PC-3 (cell line): ENCODE measurements around the gene GGNBP2. TPM values are rescaled to one million over a fixed set of nuclear protein-coding genes. Genes with fewer than 3 reads are reported as not detected.

Experiments
- ATAC-seq: fragments of 200-7000 bp; cut with Tn5 transposase; 2 replicates; pipeline ENCODE4 v1.9.1; 2020; ENCODE audit warnings: mild to moderate bottlenecking, moderate library complexity
- BruUV-seq: library from RNA; stranded (reverse); fragments of 400-500 nt; replicated peaks from 2 replicates; lab custom pipeline; 2021; lab: Mats Ljungman, UMichigan
- CTCF ChIA-PET: fragments of 300-600 bp; sonication (Branson Sonifier 250); formaldehyde crosslinking; loops from one replicate; lab custom pipeline; 2022; ENCODE audit warnings: antibody characterized with exemption; lab: Charles Lee
- POLR2A ChIA-PET: fragments of 300-600 bp; sonication (Branson Sonifier 250); formaldehyde crosslinking; loops from one replicate; lab custom pipeline; 2022; ENCODE audit warnings: antibody characterized with exemption; ENCODE audit not compliant: unreplicated experiment; lab: Charles Lee
- DNase-seq: peaks from one replicate; pipeline ENCODE4 v3.0.0-alpha.2; 2015
- H2AFZ ChIP-seq: fragments of 300-600 bp; sonication (generic); 2 replicates; pipeline ENCODE4 v1.6.0; 2016; ENCODE audit warnings: antibody characterized with exemption, low read length
- H3F3A ChIP-seq: fragments of 300-600 bp; sonication (generic); one replicate; pipeline ENCODE4 v1.6.0; 2017; ENCODE audit warnings: antibody characterized with exemption, low read length, control low read depth, mild to moderate bottlenecking; ENCODE audit not compliant: unreplicated experiment
- H3K27ac ChIP-seq: fragments of 300-600 bp; sonication (generic); 2 replicates; pipeline ENCODE4 v1.5.1; 2016; ENCODE audit warnings: mild to moderate bottlenecking, low read length
- H3K27me3 ChIP-seq: fragments of 300-600 bp; sonication (generic); 2 replicates; pipeline ENCODE4 v1.6.1; 2016; ENCODE audit warnings: low read length, mixed read lengths
- H3K36me3 ChIP-seq: fragments of 300-600 bp; sonication (generic); 2 replicates; pipeline ENCODE4 v1.6.1; 2016; ENCODE audit warnings: low read depth, mixed run types, low read length, mixed read lengths
- H3K4me1 ChIP-seq: fragments of 300-600 bp; sonication (generic); 2 replicates; pipeline ENCODE4 v1.5.1; 2016; ENCODE audit warnings: low read length; ENCODE audit not compliant: insufficient read depth
- H3K4me2 ChIP-seq: fragments of 300-600 bp; sonication (generic); 2 replicates; pipeline ENCODE4 v1.6.0; 2016; ENCODE audit warnings: low read length
- H3K4me3 ChIP-seq: fragments of 300-600 bp; sonication (generic); 2 replicates; pipeline ENCODE4 v1.5.1; 2016; ENCODE audit warnings: mild to moderate bottlenecking, low read length, mixed read lengths
- H3K79me2 ChIP-seq: fragments of 300-600 bp; sonication (generic); 2 replicates; pipeline ENCODE4 v1.6.1; 2017; ENCODE audit warnings: low read length, mixed read lengths
- H3K9ac ChIP-seq: fragments of 300-600 bp; sonication (generic); 2 replicates; pipeline ENCODE4 v1.6.0; 2016; ENCODE audit warnings: mild to moderate bottlenecking, low read length
- H3K9me2 ChIP-seq: fragments of 300-600 bp; sonication (generic); replicated peaks from 2 replicates; pipeline ENCODE4 v1.6.1; 2016; ENCODE audit warnings: mixed run types, low read length, mixed read lengths
- H3K9me3 ChIP-seq: fragments of 300-600 bp; sonication (generic); 2 replicates; pipeline ENCODE4 v1.6.1; 2016; ENCODE audit warnings: low read length, mixed read lengths
- H4K20me1 ChIP-seq: fragments of 300-600 bp; sonication (generic); 2 replicates; pipeline ENCODE4 v1.6.1; 2016; ENCODE audit warnings: low read length, mixed read lengths
- CTCF ChIP-seq: fragments of 300-600 bp; sonication (generic); conservative IDR thresholded peaks from 2 replicates; pipeline ENCODE4 v1.5.1; 2017; ENCODE audit warnings: antibody characterized with exemption, low read depth, mild to moderate bottlenecking, low read length
- EZH2 ChIP-seq: fragments of 300-600 bp; sonication (generic); IDR thresholded peaks from one replicate; pipeline ENCODE4 v1.6.1; 2017; ENCODE audit warnings: antibody characterized with exemption, mild to moderate bottlenecking, low read length; ENCODE audit not compliant: unreplicated experiment
- EZH2phosphoT487 ChIP-seq: fragments of 300-600 bp; sonication (generic); IDR thresholded peaks from 2 replicates; pipeline ENCODE4 v1.6.1; 2018; ENCODE audit warnings: mild to moderate bottlenecking, antibody characterized with exemption, low read length, borderline replicate concordance
- intact Hi-C: fragments of 100-400 bp; cut with micrococcal nuclease; formaldehyde crosslinking; loops from 2 replicates; pipeline ENCODE4 v1.9.0; 2023
- total RNA-seq: library from RNA; depleted of rRNA; stranded (reverse); fragments of >200 nt; gene quantifications from 2 replicates; pipeline ENCODE4 v1.2.3, GENCODE V29; 2014

Gene GGNBP2
- total RNA-seq, 1 experiment from 2014 or later = 33.0 TPM

- Histone ChIP-seq H3K27me3 (no peaks in the 10 kb centered on the region), H3K36me3 (no peaks in the 10 kb centered on the region), H2AFZ (no peak overlapping the region), H4K20me1 (no peaks in the 10 kb centered on the region), H3K79me2 (peaks cover 25% of the 10 kb centered on the region), H3K9me3 (no peaks in the 10 kb centered on the region), H3K4me3 (no peak overlapping the region), H3F3A (no peaks in the 10 kb centered on the region), H3K4me1 (peaks cover 6% of the 10 kb centered on the region), H3K4me2 (no peak overlapping the region), H3K9ac (no peak overlapping the region), H3K27ac (no peak overlapping the region), H3K9me2 (no peaks in the 10 kb centered on the region)
- DNase-seq (no peak), ATAC-seq (no peak)
- CTCF ChIA-PET = no interaction called here
- BruUV-seq = no TSS peak
- TF ChIP-seq EZH2phosphoT487 (no peak), CTCF (no peak)
- POLR2A ChIA-PET = no interaction called here
- intact Hi-C loops = no loop called here
Measured at GRCh38 chr17:36598951-36599401, 54.3 kb downstream of the GGNBP2 start.

- Histone ChIP-seq H4K20me1 (no peaks in the 10 kb centered on the region), H3F3A (no peaks in the 10 kb centered on the region), H3K27ac (no peak overlapping the region), H3K79me2 (peaks cover 29% of the 10 kb centered on the region), H3K36me3 (no peaks in the 10 kb centered on the region), H2AFZ (no peak overlapping the region), H3K27me3 (no peaks in the 10 kb centered on the region), H3K9me3 (no peaks in the 10 kb centered on the region), H3K4me1 (peaks cover 6% of the 10 kb centered on the region), H3K4me3 (no peak overlapping the region), H3K9me2 (no peaks in the 10 kb centered on the region), H3K4me2 (no peak overlapping the region), H3K9ac (no peak overlapping the region)
- POLR2A ChIA-PET = no interaction called here
- CTCF ChIA-PET = no interaction called here
- ATAC-seq (no peak), DNase-seq (no peak)
- TF ChIP-seq EZH2 = no peak
- no peak for TF ChIP-seq EZH2phosphoT487
- TF ChIP-seq CTCF = no peak
- no TSS peak for BruUV-seq
- intact Hi-C loops = no loop called here
Measured at GRCh38 chr17:36599546-36600250, 55.0 kb downstream of the GGNBP2 start.

- intact Hi-C loops = no loop called here
- POLR2A ChIA-PET = no interaction called here
- BruUV-seq = no TSS peak
- Histone ChIP-seq H3K9me2 (no peaks in the 10 kb centered on the region), H3K4me3 (no peak overlapping the region), H3K9me3 (no peaks in the 10 kb centered on the region), H3K4me2 (peak overlapping the region; percentile 99), H3F3A (no peaks in the 10 kb centered on the region), H3K27me3 (no peaks in the 10 kb centered on the region), H4K20me1 (no peaks in the 10 kb centered on the region), H2AFZ (no peak overlapping the region), H3K79me2 (peaks cover 32% of the 10 kb centered on the region), H3K9ac (peak overlapping the region; percentile 98), H3K36me3 (no peaks in the 10 kb centered on the region), H3K27ac (no peak overlapping the region), H3K4me1 (peaks cover 6% of the 10 kb centered on the region)
- no peak for TF ChIP-seq EZH2phosphoT487
- no peak for TF ChIP-seq CTCF
- TF ChIP-seq EZH2 = no peak
- no peak for DNase-seq
- CTCF ChIA-PET = no interaction called here
- ATAC-seq = no peak
Measured at GRCh38 chr17:36600465-36600864, 55.7 kb downstream of the GGNBP2 start.
